Right ventricle myocardium superior (tissue), 1 donor: ENCODE results near the gene BCLAF1. TPM values are rescaled to one million over a fixed set of nuclear protein-coding genes. Genes with fewer than 3 reads are reported as not detected.

Experiments used
- ATAC-seq: fragments of 200-7000 bp; cut with Tn5 transposase; one replicate; pipeline ENCODE4 v1.9.1; 2020; ENCODE audit warnings: mild to moderate bottlenecking; ENCODE audit not compliant: poor library complexity
- DNase-seq: peaks from one replicate; pipeline ENCODE4 v3.0.0-alpha.2; 2020
- intact Hi-C: fragments of 100-400 bp; cut with DNase I; formaldehyde crosslinking; loops from one replicate; pipeline ENCODE4 v1.11.2; 2022
- long read RNA-seq: library from polyadenylated mRNA; unstranded; transcript quantifications from one replicate; pipeline ENCODE4 v2.0.0, GENCODE V29; 2021
- total RNA-seq: library from RNA; stranded (reverse); fragmentation: NEBNext Ultra II Directional; extraction: Animal tissue kit (Norgen Biotek cat#: 25700); gene quantifications from one replicate; pipeline ENCODE4 v1.2.1, GENCODE V29; 2021
- donor health status: DM: no; HTN: yes; CAD: no; lungs with severe emphysema.

BCLAF1 gene, protein sequence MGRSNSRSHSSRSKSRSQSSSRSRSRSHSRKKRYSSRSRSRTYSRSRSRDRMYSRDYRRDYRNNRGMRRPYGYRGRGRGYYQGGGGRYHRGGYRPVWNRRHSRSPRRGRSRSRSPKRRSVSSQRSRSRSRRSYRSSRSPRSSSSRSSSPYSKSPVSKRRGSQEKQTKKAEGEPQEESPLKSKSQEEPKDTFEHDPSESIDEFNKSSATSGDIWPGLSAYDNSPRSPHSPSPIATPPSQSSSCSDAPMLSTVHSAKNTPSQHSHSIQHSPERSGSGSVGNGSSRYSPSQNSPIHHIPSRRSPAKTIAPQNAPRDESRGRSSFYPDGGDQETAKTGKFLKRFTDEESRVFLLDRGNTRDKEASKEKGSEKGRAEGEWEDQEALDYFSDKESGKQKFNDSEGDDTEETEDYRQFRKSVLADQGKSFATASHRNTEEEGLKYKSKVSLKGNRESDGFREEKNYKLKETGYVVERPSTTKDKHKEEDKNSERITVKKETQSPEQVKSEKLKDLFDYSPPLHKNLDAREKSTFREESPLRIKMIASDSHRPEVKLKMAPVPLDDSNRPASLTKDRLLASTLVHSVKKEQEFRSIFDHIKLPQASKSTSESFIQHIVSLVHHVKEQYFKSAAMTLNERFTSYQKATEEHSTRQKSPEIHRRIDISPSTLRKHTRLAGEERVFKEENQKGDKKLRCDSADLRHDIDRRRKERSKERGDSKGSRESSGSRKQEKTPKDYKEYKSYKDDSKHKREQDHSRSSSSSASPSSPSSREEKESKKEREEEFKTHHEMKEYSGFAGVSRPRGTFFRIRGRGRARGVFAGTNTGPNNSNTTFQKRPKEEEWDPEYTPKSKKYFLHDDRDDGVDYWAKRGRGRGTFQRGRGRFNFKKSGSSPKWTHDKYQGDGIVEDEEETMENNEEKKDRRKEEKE
- 59.5 TPM for total RNA-seq
- long read RNA-seq, full-length matches to known transcripts = 10 of 14 reads
- long read RNA-seq, partial matches to known transcripts = 2 of 14 reads
- long read RNA-seq, other reads (novel, unspliced or antisense) = 2 of 14 reads

- intact Hi-C loops = no loop called here
- DNase-seq (peak; percentile 100), ATAC-seq (peak; percentile 96)
Measured at GRCh38 chr6:136289579-136290409, at the start of gene BCLAF1. BCLAF1 (minus strand) TSS chr6:136289846; CDS start chr6:136279866, 9,980 bp downstream.

DNA sequence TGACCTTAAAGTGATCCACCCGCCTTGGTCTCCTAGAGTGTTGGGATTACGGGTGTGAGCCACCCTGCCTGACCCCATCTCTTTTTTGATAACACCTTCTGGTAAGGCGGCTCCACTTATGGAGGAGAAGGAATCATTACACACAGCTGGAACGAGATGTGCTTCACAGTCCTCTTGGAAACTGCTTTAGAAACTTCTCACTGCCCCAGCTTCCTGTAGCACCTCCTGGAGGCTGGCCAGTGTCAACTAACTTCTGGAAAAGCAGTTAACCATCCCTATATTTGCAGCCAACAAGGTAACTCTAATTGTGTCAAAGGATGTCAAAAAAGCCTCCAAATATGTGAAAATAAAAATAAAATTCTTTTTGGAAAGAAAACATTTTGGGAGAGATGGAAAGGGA lies 48.8 kb upstream of the BCLAF1 start:
- intact Hi-C loops = no loop called here
- no peak for DNase-seq
- no peak for ATAC-seq

GRCh38 chr6:136337606-136338005 lies 48.0 kb upstream of the BCLAF1 start:
- no peak for DNase-seq
- ATAC-seq = no peak
- intact Hi-C loops = no loop called here

GRCh38 chr6:136337121-136337520 lies 47.5 kb upstream of the BCLAF1 start:
- DNase-seq (no peak), ATAC-seq (no peak)
- intact Hi-C loops = no loop called here

DNA sequence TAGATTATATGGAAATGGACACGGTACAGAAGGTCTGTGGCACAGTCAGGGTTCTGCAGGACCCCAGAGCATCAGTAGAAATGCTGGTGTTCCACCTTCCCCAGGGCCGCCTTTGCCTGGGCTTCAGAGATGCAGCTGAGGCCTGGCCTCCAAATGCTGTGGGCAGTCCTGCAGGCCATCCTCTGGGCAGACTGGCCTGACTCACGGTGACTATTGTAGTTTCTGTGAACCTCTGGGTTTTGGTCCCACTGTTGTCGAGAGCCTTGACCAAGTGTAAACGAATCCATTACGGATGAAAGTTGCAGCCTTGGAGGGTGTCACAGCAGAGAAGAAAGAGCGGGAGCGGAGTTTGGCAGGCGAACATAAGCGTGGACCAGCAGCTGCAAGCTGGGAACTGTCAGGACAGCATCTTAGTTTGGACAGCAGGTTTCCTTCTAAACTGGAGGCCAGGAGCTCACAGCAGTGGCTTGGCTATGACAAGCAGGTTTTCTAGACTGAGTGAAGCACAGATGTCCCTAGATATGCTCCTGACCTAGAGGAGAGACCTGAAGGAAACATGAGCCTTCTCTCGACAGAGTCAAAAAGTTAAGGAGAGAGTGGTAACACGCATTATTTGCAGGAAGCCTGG lies 46.2 kb upstream of the BCLAF1 start:
- intact Hi-C loops = no loop called here
- DNase-seq = no peak
- ATAC-seq = peak; percentile 51

GRCh38 chr6:136334853-136335252 lies 45.2 kb upstream of the BCLAF1 start:
- ATAC-seq (peak; percentile 20), DNase-seq (no peak)
- intact Hi-C loops = no loop called here

GRCh38 chr6:136334465-136334846 lies 44.8 kb upstream of the BCLAF1 start:
- intact Hi-C loops = no loop called here
- peak; percentile 78 for ATAC-seq
- DNase-seq = peak; percentile 52

GRCh38 chr6:136333824-136334464 lies 44.3 kb upstream of the BCLAF1 start:
- intact Hi-C loops = no loop called here
- ATAC-seq (peak; percentile 30), DNase-seq (peak; percentile 41)

DNA sequence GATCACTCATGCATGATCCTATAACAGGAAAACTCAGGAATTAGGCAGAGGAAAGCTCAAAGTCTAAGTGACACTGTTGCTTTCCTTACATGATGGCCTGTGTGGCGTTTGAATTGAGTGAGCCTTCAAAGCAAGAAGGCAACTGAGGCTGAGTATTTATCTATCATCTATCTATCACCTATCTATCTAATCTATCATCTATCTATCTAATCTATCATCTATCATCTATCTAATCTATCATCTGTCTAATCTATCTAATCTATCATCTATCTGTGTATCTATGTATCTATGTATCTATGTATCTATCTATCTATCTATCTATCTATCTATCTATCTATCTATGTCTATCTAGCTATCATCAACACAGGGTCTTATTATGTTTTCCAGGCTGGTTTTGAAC lies 41.8 kb upstream of the BCLAF1 start:
- DNase-seq = no peak
- intact Hi-C loops = no loop called here
- no peak for ATAC-seq

- DNase-seq = no peak
- intact Hi-C loops = no loop called here
- no peak for ATAC-seq
Measured at GRCh38 chr6:136330634-136331033, 41.0 kb upstream of the BCLAF1 start.

DNA sequence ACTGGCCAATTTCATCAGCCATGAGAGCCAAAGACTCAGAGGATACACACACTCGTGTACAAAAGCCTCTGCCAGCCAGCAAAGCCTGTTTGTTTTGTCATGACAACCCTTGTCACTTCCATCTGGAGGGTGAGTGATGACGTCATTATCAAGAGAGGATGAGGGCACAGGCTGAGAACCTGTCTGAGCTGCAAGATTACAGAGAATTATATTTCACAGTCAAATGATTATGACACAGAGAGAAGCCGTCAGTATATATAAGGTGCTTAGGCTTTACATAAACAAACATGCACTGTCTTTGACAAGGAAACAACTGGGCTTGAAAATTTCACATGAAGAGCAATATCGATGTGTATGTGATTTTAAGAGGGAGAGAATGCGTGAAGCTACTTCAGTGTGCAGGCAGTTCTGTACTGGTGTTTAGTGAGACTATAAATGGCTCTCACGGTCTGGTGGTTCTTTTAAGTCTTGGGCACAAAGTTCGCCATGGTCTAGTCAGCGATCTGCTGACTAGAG lies 36.5 kb upstream of the BCLAF1 start:
- intact Hi-C loops = no loop called here

GRCh38 chr6:136324686-136325380 lies 35.2 kb upstream of the BCLAF1 start:
- ATAC-seq (peak; percentile 81), DNase-seq (no peak)
- intact Hi-C loops = no loop called here

More for the DNA sequence above, 36.5 kb upstream of the BCLAF1 start:
- DNase-seq = no peak
- peak; percentile 13 for ATAC-seq

- no peak for DNase-seq
- ATAC-seq = peak; percentile 73
- intact Hi-C loops = no loop called here
Measured at GRCh38 chr6:136323431-136324112, 33.9 kb upstream of the BCLAF1 start.

- DNase-seq (no peak), ATAC-seq (no peak)
- intact Hi-C loops = loop anchor here (5.0 kb wide), 2 partner anchors 782 to 812 kb away; no protein-coding TSS in a partner anchor
Measured at GRCh38 chr6:136319732-136320131, 30.1 kb upstream of the BCLAF1 start.

- ATAC-seq (no peak), DNase-seq (no peak)
- intact Hi-C loops = loop anchor here (5.0 kb wide), 2 partner anchors 781 to 811 kb away; no protein-coding TSS in a partner anchor
Measured at GRCh38 chr6:136318676-136319075, 29.0 kb upstream of the BCLAF1 start.

- DNase-seq = no peak
- no peak for ATAC-seq
- intact Hi-C loops = loop anchor here (5.0 kb wide), 2 partner anchors 781 to 811 kb away; no protein-coding TSS in a partner anchor
Measured at GRCh38 chr6:136317971-136318370, 28.3 kb upstream of the BCLAF1 start.
